COLO668 (cell line): Measurements from ENCODE around the gene MCF2.
A peak's percentile ranks its signal among the peaks of the same experiment; 100 is the strongest.

Experiments
- DNase-seq: peaks from one replicate; lab custom pipeline; 2025; ENCODE audit not compliant: unreplicated experiment; lab: John Stamatoyannopoulos, UW

The MCF2 gene

DNA sequence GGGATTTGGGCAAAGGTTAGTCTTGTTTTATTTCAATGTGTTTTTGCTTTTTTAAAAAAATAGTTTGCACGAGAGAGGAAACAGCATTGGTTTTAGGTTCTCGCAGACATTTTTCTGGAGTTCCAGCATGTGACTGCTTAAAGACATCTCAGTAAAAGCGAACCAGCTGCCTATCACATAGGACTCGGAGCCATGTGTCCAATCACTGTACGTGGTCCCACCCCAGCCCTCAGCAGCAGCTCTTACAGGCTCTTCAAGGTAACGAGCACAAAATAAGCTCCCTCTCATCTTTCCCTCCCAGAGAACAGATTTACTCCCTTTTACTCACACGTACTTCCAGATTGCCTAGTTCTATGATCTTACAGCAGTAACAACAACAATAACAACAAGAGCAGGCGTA is 68.7 kb downstream of the MCF2 start:
- no peak for DNase-seq

DNA sequence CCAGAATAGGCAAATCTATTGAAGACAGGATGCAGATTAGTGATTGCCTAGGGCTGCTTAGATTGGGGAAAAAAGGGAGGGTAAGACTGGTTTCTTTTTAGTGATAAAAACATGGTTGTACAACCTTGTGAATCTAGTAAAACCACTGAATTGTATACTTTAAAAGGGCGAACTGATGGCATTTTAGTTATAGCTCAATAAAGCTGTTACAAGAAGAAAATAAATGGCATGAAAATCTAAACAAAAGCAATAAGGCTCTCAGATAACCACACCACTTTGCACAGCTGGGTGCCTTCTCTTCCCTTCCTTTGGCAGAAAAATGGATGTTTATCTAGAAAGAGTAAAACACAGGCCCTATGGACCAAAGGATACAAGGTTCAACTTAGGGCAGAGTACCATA is 107.9 kb downstream of the MCF2 start:
- DNase-seq: no peak

DNA sequence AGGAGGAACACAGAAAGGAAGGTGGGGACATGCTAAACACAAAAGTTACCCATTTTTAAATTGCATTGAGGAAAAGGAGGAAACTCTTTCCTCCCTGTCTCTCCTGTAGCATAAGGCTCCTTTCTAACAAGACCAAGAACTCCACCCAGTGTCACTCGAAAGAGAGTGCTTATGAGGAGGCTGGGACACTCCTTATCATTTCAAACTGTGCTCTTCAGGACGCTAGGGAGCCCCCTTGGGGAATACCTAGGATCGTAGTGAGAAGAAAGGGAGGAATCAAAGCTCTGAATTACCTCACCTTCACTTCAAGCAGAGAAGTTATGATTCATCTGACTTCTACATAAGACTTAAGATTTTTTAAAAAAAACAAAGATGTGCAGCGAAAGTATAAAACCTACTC is 111.9 kb downstream of the MCF2 start:
- DNase-seq: no peak

DNA sequence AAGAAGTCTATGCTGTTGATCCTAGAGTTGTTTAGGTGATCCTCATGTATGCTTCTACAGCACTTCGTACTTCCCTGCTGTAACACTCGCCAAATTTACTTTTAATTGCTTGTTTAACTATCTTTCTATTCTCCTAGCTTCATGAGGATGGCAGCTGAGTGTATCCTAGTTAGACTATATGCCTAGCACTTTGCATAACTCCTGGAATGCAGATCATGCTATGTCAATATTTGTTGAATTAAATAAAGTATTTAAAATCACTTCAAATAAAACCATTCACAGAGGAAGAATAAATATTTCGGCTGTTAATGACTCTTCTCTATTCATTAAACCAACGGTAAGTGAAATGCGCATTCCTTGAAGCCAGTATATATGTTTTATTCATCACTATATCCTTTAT is 122.4 kb downstream of the MCF2 start:
- DNase-seq: no peak

DNA sequence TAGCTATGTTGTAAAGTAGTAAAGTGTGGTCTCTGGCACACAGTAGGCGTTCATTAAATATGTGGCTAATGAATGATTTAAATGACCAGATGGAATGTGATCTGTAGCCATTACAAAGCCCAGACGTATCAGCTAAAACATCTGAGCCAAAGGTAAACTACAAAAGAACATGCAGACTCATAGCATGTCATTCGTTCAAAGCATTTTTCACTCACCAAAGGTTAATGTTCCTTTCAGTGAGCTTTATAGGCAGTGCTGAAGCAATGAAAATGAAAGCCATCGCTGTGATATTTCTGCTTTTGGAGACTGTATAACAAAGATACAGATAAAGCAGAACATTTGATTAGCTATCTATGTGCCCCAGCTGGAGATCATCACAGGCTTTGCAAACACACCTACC is 126.9 kb downstream of the MCF2 start:
- no peak for DNase-seq

DNA sequence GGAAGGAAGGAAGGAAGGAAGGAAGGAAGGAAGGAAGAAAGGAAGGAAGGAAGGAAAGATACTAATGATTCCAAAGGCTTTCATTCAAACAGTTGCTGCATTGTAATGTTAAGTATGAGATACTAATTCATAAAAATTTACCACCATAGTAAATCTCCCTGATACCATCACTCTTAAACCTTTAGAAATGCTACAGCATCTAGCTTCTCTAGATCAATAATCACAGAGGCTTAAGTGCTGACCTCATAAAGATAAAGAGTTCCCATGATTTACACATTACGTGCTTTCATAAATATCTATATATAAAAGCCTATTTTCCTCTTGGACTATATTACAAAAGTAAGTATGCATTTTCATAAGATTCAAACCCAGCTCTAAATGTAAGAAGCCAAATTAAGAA is 141.0 kb downstream of the MCF2 start:
- DNase-seq: no peak

DNA sequence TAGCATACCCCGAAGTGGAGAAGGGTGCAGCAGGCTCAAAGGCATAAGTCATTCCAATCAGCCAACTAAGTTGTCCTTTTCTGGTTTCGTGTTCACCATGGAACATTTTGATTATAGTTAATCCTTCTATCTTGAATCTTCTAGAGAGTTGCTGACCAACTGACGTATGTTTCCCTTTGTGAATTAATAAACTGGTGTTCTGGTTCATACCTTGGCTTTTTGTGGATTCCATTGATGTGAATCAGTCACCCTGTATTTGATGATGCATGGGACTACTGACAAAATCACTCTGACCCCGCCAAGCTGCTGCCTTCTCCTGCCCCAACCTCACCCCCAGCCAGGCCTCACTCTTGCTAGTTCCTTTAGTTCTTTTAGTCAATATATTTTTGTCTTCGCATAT is 144.7 kb downstream of the MCF2 start:
- DNase-seq: no peak

DNA sequence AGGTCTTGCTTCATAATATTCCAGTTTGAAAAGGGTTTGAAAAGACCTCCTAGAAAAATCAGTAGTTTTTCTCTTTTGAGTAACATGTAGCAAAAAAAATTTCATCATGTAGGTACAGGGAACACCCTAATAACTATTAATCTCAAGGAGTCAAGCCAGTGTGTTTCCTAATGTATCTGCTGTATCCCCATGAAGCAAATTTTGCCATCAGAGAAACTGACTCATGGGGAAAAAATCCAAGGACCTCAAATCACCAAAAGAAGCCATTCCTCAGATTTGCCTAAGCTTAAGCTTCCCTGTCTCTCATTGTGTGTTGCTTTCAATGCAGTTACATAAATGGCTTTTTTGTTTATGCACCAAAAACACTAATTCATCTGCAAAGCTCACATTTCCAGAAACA is 147.7 kb downstream of the MCF2 start:
- no peak for DNase-seq

DNA sequence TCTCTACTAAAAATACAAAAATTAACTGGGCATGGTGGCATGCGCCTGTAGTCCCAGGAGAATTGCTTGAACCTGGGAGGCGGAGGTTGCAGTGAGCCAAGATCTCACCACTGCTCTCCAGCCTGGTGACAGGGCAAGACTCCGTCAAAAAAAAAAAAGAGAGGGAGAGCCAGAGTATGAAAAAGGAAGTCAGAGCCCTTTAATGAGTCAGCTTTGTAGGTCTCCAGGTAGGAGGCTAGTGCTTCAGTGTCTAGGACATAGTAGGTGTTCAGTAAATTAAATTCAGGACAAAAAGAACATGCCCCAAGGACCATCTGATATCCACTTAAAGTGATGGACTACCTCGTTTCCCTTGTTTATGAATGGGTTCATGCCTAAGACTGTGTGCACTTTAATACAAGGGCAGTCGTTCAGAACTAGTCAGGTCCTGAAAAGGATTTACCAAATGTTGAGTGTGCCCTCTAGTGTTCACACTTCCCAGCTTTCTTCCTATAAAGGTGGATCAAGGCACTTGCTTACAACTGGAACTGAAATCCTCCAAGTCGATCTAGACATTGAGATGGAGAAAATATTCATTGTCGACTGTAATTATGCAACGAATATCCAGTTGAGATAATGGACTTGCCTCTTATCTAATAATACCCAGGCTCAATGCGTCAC is 148.5 kb downstream of the MCF2 start:
- peak; percentile 26 for DNase-seq

DNA sequence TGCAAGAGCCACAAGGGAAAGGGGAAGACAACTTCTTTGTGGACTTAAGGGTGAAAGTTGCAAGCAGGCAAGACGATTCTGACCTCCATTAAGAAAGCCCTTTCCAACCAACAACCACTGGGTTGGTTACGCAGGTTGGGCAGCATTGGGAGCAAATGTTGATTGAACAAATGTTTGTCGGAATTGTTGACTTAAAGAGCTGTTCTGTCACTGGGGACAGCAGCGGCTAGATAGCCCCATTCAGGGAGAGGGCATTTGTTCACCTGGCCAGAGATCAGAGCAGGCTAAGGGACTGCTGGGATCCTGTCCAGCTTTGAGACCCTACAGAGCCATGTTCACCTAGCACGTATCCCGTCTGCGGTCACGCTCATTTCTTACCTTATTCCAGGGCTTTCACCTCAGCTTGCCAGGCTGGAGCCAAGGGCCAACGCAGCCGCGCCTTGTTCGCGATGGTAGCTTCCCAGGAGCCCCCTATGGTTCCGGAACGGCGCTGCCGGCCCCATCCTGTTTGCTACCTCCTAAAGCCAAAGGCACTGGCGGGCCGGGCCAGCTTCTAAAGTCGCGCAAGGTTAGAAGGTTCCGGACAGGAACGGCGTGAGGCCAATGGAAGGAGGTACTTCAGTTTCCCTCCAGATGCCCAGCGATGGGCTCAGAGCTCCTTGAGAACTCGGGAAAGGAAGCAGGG is 152.8 kb downstream of the MCF2 start:
- no peak for DNase-seq

DNA sequence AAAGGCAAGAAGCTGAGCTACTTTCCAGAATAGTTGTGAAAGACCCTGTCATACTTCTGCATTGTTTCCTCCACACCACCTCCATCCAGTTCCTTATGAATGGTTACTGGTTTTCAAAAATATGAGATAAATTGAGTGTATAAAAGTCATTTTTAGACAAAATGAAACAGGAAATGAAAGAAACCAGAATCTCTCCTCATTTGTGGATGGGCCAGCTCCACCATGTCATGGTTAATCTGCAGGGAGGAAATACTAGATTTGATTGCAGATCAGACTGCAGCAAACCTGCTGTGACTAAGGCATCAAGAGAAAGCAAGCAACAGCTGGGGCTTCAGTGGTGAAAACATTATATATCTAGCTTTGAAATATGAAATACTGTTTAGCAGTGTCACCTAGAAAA is 153.6 kb downstream of the MCF2 start:
- no peak for DNase-seq

DNA sequence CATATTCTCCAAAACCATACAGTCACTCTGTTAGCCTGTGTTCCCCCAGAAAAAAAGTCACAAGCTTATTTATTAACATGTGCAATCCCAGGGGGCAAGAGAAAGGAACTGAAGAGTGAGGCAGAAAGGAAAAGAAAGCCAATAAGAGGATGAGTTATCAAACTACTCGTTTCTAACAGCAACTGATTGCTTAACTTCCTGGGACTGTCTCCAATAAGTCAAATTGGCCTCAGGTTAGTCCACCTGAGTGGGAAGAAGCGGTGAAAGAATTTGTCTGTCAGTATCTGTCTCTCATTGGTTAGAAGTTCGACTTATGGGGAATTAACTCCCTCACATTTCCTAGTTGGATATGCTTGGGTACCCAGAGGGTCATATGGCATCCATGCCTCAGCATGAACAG is 163.4 kb downstream of the MCF2 start:
- no peak for DNase-seq

DNA sequence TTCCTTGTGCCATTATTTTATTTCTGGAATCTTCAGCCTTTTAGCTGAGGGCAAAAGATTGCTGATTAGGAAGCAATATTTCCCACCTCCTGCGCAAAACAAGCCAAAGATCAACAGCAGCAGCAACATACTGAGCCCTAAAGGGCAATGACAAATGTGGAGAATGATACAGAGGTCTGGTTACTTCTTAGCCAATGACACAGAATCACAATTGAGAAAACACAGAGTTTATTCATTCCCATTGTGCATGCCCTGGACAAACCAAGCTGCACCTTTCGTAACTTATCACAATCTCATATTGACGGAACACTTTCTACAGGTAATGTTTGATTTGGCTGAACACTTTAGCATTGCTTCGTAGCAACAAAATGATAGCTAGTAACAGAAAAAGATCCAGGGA is 164.0 kb downstream of the MCF2 start:
- no peak for DNase-seq

DNA sequence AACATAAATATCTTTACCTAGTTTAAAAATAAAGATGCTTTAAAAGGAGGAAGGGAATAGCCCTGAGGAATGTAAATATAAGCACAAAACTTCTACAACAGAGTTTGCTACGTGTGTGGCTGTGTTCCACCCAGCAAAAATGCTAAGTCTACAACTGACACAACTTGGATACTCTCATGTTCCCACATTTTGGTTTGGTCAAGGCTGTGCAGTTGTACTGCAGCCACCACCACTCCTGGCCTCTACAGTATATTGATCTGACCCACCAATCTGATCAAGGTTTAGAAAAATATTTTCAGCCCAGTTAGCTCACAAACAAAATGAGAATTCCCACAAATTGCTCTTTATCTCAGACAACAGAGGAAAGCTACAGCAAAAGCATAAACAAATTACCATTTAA is 165.3 kb downstream of the MCF2 start:
- DNase-seq: no peak

DNA sequence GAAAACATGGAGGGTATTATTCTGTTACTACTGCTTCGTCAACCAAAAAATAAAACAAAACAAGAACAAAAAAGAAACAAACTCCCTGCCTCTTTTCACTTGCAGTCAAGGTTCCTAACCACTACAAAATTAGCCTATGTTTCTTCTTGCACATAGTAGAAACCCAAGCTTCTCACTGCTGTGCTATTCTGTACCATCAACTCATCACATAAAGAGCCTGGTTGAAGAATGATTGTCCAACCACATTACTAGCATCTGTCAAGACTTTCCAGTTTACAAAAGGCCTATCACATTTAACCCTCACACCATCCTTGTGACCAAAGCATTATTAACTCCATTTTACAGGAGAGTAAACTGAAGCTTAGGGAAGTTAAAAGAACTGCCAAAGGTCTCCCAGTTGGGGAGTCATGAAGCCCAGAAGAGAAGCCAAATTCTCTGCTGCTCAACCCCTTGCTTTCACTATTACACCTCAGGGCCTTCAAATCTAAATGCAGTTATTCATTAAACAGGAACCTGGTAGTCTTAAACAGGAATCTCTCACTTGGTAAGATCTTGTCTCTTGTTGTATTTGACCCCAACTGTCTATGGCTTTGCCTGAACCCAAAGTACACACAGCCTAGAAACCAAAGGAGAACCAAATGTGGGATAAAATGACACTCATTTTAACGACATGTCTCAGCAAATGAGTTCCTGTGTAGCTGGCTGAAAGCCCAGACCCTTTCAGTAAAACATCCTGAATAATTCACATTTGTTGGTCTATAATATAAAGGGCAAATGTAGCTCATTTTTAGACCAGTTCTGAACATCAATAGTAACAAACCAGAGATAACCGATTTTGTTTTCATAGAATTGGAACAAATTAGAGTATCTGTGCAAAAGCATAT is 168.8 kb downstream of the MCF2 start:
- DNase-seq: no peak

DNA sequence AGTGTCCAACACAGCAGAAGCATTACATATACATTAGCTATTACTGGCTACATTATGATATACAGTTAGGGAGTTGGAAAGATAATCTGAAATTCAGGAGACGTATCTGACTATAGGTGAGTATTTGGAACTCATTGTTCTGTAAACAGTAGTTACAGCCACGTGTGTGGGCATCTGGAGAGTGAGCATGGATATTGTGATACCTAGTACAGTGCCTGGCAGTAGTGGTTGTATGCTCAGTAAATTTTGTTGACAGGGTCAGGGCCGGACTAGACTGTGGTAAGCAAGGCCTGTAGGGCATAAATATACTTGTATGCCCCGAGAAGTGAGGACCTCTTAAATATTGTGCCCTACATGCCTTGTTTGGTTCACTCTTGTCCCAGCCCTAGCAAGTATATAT is 174.5 kb downstream of the MCF2 start:
- no peak for DNase-seq

DNA sequence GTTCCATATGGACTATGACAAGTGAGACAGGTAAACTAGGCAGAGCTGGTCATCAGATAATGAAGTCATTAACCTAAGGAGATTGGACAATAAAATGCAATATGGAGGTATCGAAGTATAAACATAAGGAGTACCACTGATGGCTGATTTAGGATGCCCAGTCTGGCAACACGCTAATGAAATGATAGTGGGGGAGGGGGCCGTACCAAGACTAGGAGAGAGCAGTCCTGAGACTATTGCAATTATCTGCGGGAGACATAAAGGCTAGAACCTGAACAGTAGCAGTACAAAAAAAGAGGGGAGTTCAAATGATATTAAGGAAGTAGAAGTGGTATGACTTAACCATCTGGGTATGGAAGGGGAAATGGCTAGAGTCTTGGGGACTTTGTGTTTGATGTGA is 175.1 kb downstream of the MCF2 start:
- no peak for DNase-seq
